Heart right ventricle (tissue), 16 donors: ENCODE results near the gene KCNAB2. TPM values are rescaled to one million over a fixed set of nuclear protein-coding genes. Genes with fewer than 3 reads are reported as not detected.

Experiments used
- ATAC-seq, 8 donors: fragments of 200-7000 bp; cut with Tn5 transposase; one replicate each; pipeline ENCODE4 v1.9.1; 2020; ENCODE audit warnings: mild to moderate bottlenecking in 8 of 8, moderate library complexity in 8 of 8, moderate number of reproducible peaks in 1 of 8
- DNase-seq, 2 donors: peaks; one replicate each; pipeline ENCODE4 v3.0.0-alpha.2; 2020
- H3K27ac ChIP-seq, 10 donors: fragments of 200-600 bp; sonication (generic) in 2 of 10; one replicate each; pipeline versions ENCODE4 v1.5.0 to v1.8.0; 2020 to 2022; ENCODE audit warnings: mild to moderate bottlenecking in 3 of 10
- H3K27me3 ChIP-seq, 7 donors: fragments of 200-600 bp; one replicate each; pipeline ENCODE4 v1.8.0; 2021 to 2022; ENCODE audit warnings: mild to moderate bottlenecking in 2 of 7
- H3K36me3 ChIP-seq, 9 donors: fragments of 200-600 bp; sonication (generic) in 1 of 9; one replicate each; pipeline versions ENCODE4 v1.5.0 to v1.8.0; 2020 to 2022; ENCODE audit warnings: mild to moderate bottlenecking in 2 of 9
- H3K4me1 ChIP-seq, 9 donors: fragments of 200-600 bp; sonication (generic) in 1 of 9; one replicate each; pipeline versions ENCODE4 v1.5.0 to v1.8.0; 2020 to 2022; ENCODE audit warnings: mild to moderate bottlenecking in 4 of 9
- H3K4me3 ChIP-seq, 10 donors: fragments of 200-600 bp; sonication (generic) in 2 of 10; one replicate each; pipeline versions ENCODE4 v1.5.0 to v1.8.0; 2020 to 2022; ENCODE audit warnings: mild to moderate bottlenecking in 7 of 10, moderate library complexity in 2 of 10
- H3K9me3 ChIP-seq, 11 donors: fragments of 200-600 bp in 10 of 11; sonication (generic) in 2 of 11; one replicate each; pipeline versions ENCODE4 v1.5.0 to v1.8.0; 2013 to 2022; ENCODE audit warnings: mild to moderate bottlenecking in 2 of 11, control low read depth in 1 of 11, moderate library complexity in 1 of 11
- CTCF ChIP-seq, 9 donors: fragments of 200-600 bp; sonication (generic) in 2 of 9; IDR thresholded peaks; one replicate each; pipeline versions ENCODE4 v1.5.0 to v1.8.0; 2021 to 2022; ENCODE audit warnings: antibody characterized with exemption in 9 of 9, mild to moderate bottlenecking in 5 of 9, moderate library complexity in 1 of 9
- WGBS, 2 donors: extraction: QIAGEN DNeasy Blood & Tissue Kit; methylation state at CpG; one replicate each; pipeline ENCODE4 v1.1.7; 2013; ENCODE audit warnings: inconsistent platforms in 1 of 2; 5-methylcytosine and 5-hydroxymethylcytosine counted together
- intact Hi-C, 10 donors: fragments of 100-400 bp; cut with DNase I; formaldehyde crosslinking; loops; one replicate each; pipeline versions ENCODE4 v1.11.1 to v1.14.2; 2022
- polyA plus RNA-seq, 2 donors: library from polyadenylated mRNA; stranded (reverse); fragments of 200-250 nt; gene quantifications; one replicate each; pipeline ENCODE4 v1.2.3, GENCODE V29; 2013
- total RNA-seq, 10 donors: library from RNA; stranded (reverse); fragmentation: NEBNext Ultra II Directional in 3 of 10; extraction: Animal tissue kit (Norgen Biotek cat#: 25700) in 3 of 10; gene quantifications; one replicate each; pipeline versions ENCODE4 v1.2.1 to v1.2.4, GENCODE V29; 2021 to 2023
- donor health status: Arrhythmogenic right ventricular cardiomyopathy.
- donor health status: ischemic (EF 13 %, LVEDD 7.1; RV severe dilation, severe dysfunction).
- donor health status: healthy with polysubstance abuse.
- donor health status: DM: no; HTN: yes; CAD: no.
- donor health status: DM: no; HTN: no; CAD: no.
- donor health status: ischemic (EF 25% LVEDD 6.9; RV normal size, moderate dysfunction).
- donor health status: ischemic (EF 25% LVEDD 5.7; RV mildly dilated, moderate dysfunction).
- donor health status: healthy.
- donor health status: DM: yes; HTN: yes; CAD: no.
- donor health status: Ischemic cardiomyopathy.
- donor health status: ischemic (EF 35%, LVEDD 5.7; RV mildly dilated, moderate dysfunction).
- donor health status: nonischemic (EF 11% LVEDD 7.7; RV severe dilation, severe dysfunction).
- donor health status: DM: yes; HTN: yes; CAD: no.
- donor health status: PGD.
- donor health status: ischemic (EF 29% LVEDD 5.4; RV normal size, mild dysfunction).
- donor health status: nonischemic (EF 23%, LVEDD 6.1; RV moderate dilation, normal function).

Gene KCNAB2
- total and polyA plus RNA-seq, 12 donors = 4.7 to 41.5 (median 21.8) TPM

DNA sequence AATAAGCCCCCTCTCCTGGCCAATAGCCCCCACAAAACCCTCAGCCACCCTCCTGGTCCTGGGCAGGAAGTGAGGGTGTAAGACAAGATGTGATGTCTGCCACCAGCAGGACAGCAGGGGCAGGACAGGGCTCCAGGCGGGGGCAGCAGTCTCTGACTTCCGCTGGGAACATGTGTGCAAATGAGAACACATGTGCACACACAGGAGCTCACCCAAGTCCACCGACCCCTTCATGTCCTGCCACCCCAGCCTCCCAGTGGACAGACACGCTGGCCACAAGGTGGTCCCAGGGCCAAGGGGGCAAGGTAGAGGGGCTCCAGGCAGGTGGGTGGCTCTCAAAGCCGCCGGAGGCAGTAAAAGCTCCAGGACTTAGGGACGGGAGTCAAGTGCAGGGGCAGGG lies 60.1 kb downstream of the KCNAB2 start:
- intact Hi-C loops = loop anchor here in 1 of 10 donors (10.0 kb wide), 1 partner anchor 49 kb away; no protein-coding TSS in a partner anchor
- H3K4me3 ChIP-seq = no peak overlapping the region
- H3K27ac ChIP-seq = no peak overlapping the region
- H3K4me1 ChIP-seq = no peaks in the 10 kb centered on the region
- TF ChIP-seq CTCF (IDR thresholded peaks at IDR 0.05) = no peak
- H3K36me3 ChIP-seq = no peaks in the 10 kb centered on the region
- ATAC-seq = no peak
- H3K9me3 ChIP-seq = no peaks in the 10 kb centered on the region
- DNase-seq = peak in 1 of 2 donors; percentile 0
- 76% methylated on average over 7 of the region's 7 CpGs for WGBS, 2 donors
- H3K27me3 ChIP-seq = peaks cover 0 to 82% (median 48%) of the 10 kb centered on the region in 7 donors

GRCh38 chr1:6106321-6106731 lies 60.6 kb downstream of the KCNAB2 start:
- intact Hi-C loops = loop anchor here in 1 of 10 donors (10.0 kb wide), 1 partner anchor 48 kb away; no protein-coding TSS in a partner anchor
- peak in 1 of 2 donors; percentile 2 for DNase-seq
- H3K9me3 ChIP-seq = no peaks in the 10 kb centered on the region
- H3K4me1 ChIP-seq = no peaks in the 10 kb centered on the region
- H3K27me3 ChIP-seq = peaks cover 0 to 77% (median 47%) of the 10 kb centered on the region in 7 donors
- no peak for TF ChIP-seq CTCF (IDR thresholded peaks at IDR 0.05)
- ATAC-seq = no peak
- H3K36me3 ChIP-seq = no peaks in the 10 kb centered on the region
- H3K4me3 ChIP-seq = no peak overlapping the region
- H3K27ac ChIP-seq = no peak overlapping the region
- 89 to 91% methylated on average over 28 of the region's 28 CpGs for WGBS, 2 donors

GRCh38 chr1:6106977-6107376 lies 61.3 kb downstream of the KCNAB2 start:
- Histone ChIP-seq H3K9me3 (no peaks in the 10 kb centered on the region), H3K27ac (no peak overlapping the region), H3K27me3 (peaks cover 0 to 71% (median 44%) of the 10 kb centered on the region in 7 donors), H3K4me3 (no peak overlapping the region), H3K4me1 (no peaks in the 10 kb centered on the region), H3K36me3 (no peaks in the 10 kb centered on the region)
- ATAC-seq = no peak
- DNase-seq = no peak
- 93 to 96% methylated on average over 6 of the region's 6 CpGs for WGBS, 2 donors
- intact Hi-C loops = loop anchor here in 1 of 10 donors (10.0 kb wide), 1 partner anchor 48 kb away; no protein-coding TSS in a partner anchor
- TF ChIP-seq CTCF (IDR thresholded peaks at IDR 0.05) = no peak

GRCh38 chr1:6107409-6108356 lies 62.0 kb downstream of the KCNAB2 start:
- H3K4me1 ChIP-seq = no peaks in the 10 kb centered on the region
- TF ChIP-seq CTCF (IDR thresholded peaks at IDR 0.05) = no peak
- intact Hi-C loops = loop anchor here in 2 of 10 donors (2.0 to 10.0 kb wide), 2 partner anchors 47 to 137 kb away; partner anchors contain the start of gene HES3 (in 1 of the 2)
- peaks cover 0 to 64% (median 44%) of the 10 kb centered on the region in 7 donors for H3K27me3 ChIP-seq
- H3K4me3 ChIP-seq = no peak overlapping the region
- DNase-seq (no peak), ATAC-seq (no peak)
- no peaks in the 10 kb centered on the region for H3K9me3 ChIP-seq
- no peak overlapping the region for H3K27ac ChIP-seq
- WGBS, 2 donors = 84 to 95% methylated on average over 8 of the region's 8 CpGs
- H3K36me3 ChIP-seq = no peaks in the 10 kb centered on the region
